ENCODE data around the gene SLC49A3. TPM values are rescaled to one million over a fixed set of nuclear protein-coding genes. Genes with fewer than 3 reads are reported as not detected.
"Not testable (repeated sequence)": the region's sequence is repeated elsewhere in the genome, so short reads cannot be mapped to it uniquely, and the experiment has no call there.

The SLC49A3 gene
- total RNA-seq (2014; rRNA removed; shearing (Covaris generic)): 2.0 and 4.1 TPM in 2 replicates

DNA sequence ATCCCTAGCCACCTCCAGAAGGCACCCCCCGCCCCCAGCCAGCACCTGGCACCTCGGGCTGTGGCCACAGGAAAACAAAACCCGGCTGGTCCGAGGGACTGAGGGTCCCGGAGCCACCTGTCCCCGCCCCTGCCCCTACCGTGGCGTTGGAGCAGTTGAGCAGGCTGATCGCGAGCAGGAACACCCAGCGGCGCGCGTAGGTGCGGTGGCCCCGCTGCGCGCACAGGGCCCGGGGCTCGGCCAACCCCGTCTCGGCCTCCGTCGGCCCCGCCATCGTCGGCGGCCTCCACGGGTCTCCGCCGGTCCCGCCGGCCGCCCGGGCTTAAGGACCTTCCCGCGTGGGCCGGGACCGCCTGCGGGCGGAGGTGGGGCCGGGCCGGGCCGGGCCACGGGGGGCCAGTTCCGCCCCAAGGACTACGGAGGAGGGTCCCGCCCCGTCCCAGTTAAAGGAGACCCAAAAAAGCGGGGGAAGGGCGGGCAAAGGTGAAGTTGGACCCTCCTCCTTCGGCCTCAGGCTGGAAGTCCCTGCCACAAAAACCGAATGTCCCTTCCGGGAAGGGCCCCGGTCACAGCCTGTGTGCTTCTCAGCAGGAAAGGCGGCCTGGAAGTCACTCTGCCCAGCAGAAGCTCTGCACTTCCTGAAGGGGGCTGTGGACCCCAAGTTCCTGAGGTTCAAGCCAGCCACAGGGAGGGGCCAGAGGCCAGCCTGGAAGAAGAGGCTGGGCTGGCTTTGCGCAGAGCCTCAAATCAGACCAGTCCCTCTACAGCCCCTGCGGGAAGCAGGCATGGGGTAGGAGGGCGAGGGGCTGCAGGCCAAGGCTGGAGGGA is at the start of gene SLC49A3:
Gene SLC49A3 (minus strand): TSS at position 298 of the 828 bp plus-strand sequence. CDS start 24 bp downstream, at position 274.
- no peaks in the 10 kb centered on the region for H3K36me3 ChIP-seq (replicated peaks; ENCODE audit: control insufficient read depth, insufficient read depth, low read length)
- peak; percentile 92 for DNase-seq
- H3K4me3 ChIP-seq (ENCODE audit: insufficient read depth, low read depth, low read length): peak within 1 kb of the TSS; percentile 44
- H3K27me3 ChIP-seq (ENCODE audit: control insufficient read depth, insufficient read depth, low read length): no peaks in the 10 kb centered on the region

DNA sequence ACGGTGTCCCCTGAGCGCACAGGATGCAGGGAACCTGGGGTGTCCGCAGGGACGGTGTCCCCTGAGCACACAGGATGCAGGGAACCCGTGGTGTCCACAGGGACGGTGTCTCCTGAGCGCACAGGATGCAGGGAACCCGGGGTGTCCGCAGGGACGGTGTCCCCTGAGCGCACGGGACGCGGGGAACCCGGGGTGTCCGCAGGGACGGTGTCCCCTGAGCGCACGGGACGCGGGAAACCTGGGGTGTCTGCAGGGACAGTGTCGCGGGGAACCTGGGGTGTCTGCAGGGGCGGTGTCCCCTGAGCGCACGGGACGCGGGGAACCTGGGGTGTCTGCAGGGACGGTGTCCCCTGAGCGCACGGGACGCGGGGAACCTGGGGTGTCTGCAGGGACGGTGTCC is 47.6 kb upstream of the SLC49A3 start:
- H3K36me3 ChIP-seq (replicated peaks; ENCODE audit: control insufficient read depth, insufficient read depth, low read length): peaks cover 30% of the 10 kb centered on the region
- DNase-seq; H3K4me3 ChIP-seq (ENCODE audit: insufficient read depth, low read depth, low read length); H3K27me3 ChIP-seq (ENCODE audit: control insufficient read depth, insufficient read depth, low read length): not testable (repeated sequence)

DNA sequence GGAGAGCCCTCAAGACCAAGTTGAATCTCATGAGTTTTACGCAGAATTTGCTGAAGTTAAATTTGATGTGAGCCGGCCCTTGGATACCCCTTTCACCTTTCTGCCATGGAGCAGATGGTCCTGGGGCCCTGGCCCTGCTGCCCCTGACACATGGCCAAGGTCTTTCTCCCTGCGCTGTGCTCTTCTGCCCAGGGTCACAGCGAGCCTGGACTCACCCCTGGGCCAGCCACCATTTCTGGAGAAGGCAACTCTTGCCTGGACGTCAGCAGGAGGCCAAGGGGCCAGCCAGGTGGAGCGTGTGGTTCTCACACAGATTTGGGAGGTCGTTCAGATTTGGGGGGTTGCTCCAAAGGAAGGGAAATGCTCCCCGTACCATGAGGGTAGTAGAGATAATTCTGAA is 46.6 kb upstream of the SLC49A3 start:
- DNase-seq: no peak
- H3K4me3 ChIP-seq (ENCODE audit: insufficient read depth, low read depth, low read length): no peak overlapping the region
- H3K27me3 ChIP-seq (ENCODE audit: control insufficient read depth, insufficient read depth, low read length): no peaks in the 10 kb centered on the region
- H3K36me3 ChIP-seq (replicated peaks; ENCODE audit: control insufficient read depth, insufficient read depth, low read length): peaks cover 25% of the 10 kb centered on the region

DNA sequence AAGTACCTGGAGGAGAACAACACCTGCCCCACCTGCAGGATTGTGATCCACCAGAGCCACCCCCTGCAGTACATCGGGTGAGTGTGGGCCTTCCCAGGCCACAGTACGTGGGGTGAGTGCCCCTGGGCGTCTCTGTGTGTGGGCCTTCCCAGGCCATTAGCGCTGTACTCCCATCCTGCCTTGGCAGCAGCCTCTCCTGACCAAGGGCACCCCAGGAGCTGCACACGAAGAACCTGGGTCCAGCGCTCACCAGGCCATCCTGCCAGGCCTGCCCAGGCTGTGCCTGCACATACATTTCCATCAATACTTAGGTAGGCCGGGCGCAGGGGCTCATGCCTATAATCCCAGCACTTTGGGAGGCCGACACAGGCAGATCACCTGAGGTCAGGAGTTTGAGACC is 46.0 kb upstream of the SLC49A3 start:
- DNase-seq: no peak
- peaks cover 25% of the 10 kb centered on the region for H3K36me3 ChIP-seq (replicated peaks; ENCODE audit: control insufficient read depth, insufficient read depth, low read length)

DNA sequence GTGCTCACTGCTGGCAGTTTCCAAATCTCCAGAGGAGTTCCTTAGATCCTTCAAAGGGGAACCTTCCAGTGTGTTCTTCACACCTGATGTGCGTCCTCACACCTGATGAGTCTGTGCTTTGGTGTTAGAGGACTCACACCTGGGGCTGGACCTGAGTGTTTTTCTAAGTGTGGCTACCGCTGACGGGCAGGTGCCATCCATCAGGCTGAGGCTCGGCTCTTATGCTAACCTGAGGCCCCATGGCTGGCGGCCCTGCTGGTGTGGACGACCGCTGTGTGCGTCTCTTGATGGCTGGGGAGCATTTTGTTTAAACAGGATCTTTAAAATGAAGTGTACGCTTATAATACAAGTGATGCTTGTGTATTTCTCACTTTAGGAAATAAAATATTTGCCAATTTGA is 45.1 kb upstream of the SLC49A3 start:
- peaks cover 24% of the 10 kb centered on the region for H3K36me3 ChIP-seq (replicated peaks; ENCODE audit: control insufficient read depth, insufficient read depth, low read length)
- DNase-seq: no peak
- H3K4me3 ChIP-seq (ENCODE audit: insufficient read depth, low read depth, low read length): no peak overlapping the region
- H3K27me3 ChIP-seq (ENCODE audit: control insufficient read depth, insufficient read depth, low read length): no peaks in the 10 kb centered on the region

More for the DNA sequence above, 46.0 kb upstream of the SLC49A3 start:
- Histone ChIP-seq H3K4me3 (ENCODE audit: insufficient read depth, low read depth, low read length) (no peak overlapping the region), H3K27me3 (ENCODE audit: control insufficient read depth, insufficient read depth, low read length) (no peaks in the 10 kb centered on the region)

DNA sequence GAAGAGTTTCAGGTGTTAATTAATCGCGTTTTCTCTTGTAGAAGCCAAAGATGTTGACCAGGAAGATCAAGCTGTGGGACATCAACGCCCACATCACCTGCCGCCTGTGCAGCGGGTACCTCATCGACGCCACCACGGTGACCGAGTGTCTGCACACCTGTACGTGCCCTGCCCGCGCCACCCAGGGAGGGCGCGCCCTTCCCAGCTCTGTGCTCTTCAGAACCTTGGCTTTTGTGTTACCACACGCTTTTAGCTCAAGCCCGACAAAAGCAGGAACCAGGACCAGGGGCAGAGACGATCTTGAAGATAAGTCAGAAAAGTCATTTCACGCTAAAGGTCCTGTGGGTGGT is 44.7 kb upstream of the SLC49A3 start:
- Histone ChIP-seq H3K36me3 (replicated peaks; ENCODE audit: control insufficient read depth, insufficient read depth, low read length) (peaks cover 24% of the 10 kb centered on the region), H3K4me3 (ENCODE audit: insufficient read depth, low read depth, low read length) (no peak overlapping the region), H3K27me3 (ENCODE audit: control insufficient read depth, insufficient read depth, low read length) (no peaks in the 10 kb centered on the region)
- DNase-seq: no peak

DNA sequence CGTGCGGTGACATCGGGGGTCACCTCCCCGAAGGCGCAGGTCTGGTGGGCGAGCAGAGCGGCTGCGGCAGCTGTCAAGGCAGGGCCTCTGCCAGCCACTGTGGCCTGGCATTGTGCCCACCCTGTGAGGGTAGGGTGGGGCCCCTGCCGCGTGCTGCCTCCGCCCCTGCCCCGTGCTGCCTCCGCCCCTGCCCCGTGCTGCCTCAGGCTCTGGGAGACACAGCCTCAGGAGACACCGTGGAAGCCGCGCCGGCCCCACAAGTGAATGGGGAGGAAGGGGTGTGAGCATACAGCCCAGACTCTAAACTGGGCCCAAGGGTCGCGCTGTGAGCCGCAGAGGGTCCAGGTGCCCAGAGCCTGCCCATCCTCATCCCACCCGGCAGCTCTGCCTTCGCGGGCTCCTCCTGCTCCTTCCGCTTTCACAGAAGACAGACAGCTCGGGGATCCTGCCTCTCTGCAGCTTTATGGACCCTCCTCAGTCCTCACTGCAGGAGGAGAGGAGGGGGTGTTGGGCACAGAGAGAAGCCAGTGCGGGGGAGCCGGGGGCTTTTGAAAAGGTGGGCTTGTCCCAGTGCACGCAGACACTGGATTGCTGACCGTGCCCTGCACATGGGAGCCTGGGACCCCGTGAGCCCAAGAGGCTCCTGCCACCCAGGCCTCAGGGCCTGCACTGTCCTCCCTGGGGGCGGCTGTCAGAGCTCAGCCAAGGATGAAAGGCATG is 44.1 kb upstream of the SLC49A3 start:
- Histone ChIP-seq H3K27me3 (ENCODE audit: control insufficient read depth, insufficient read depth, low read length) (no peaks in the 10 kb centered on the region), H3K4me3 (ENCODE audit: insufficient read depth, low read depth, low read length) (no peak overlapping the region), H3K36me3 (replicated peaks; ENCODE audit: control insufficient read depth, insufficient read depth, low read length) (peaks cover 24% of the 10 kb centered on the region)
- DNase-seq: no peak

DNA sequence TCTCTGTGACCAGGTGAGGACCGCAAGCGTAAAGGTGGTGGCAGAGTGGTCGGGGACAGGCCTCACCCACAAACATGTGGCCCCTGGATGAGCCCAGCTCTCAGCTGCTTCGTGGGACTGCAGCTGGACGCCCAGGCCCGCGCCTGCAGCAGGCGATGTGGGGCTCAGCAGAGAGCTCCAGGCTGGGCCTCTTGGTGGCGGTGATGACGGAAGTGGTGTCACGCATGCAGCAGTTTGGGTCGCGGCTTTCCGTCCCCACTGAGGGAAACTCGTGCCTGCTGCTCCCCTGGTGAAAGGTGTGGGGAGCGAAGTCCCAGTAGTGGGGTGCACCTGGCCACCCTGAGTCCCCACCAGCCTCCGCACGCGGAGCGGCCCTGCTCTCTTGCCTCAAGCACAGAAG is 43.5 kb upstream of the SLC49A3 start:
- no peak overlapping the region for H3K4me3 ChIP-seq (ENCODE audit: insufficient read depth, low read depth, low read length)
- H3K36me3 ChIP-seq (replicated peaks; ENCODE audit: control insufficient read depth, insufficient read depth, low read length): peaks cover 23% of the 10 kb centered on the region
- no peaks in the 10 kb centered on the region for H3K27me3 ChIP-seq (ENCODE audit: control insufficient read depth, insufficient read depth, low read length)
- no peak for DNase-seq

DNA sequence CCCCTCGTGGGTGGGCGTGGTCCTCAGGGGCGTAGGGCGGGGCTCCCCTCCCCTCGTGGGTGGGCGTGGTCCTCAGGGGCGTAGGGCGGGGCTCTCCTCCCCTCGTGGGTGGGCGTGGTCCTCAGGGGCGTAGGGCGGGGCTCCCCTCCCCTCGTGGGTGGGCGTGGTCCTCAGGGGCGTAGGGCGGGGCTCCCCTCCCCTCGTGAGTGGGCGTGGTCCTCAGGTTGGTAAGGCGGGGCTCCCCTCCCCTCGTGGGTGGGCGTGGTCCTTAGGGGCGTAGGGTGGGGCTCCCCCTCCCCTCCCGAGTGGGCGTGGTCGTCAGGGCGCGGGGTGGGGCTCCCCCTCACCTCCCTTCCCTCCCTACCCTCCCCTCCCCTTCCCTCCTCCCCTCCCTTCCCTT is 43.0 kb upstream of the SLC49A3 start:
- not testable (repeated sequence) for H3K4me3 ChIP-seq (ENCODE audit: insufficient read depth, low read depth, low read length); H3K27me3 ChIP-seq (ENCODE audit: control insufficient read depth, insufficient read depth, low read length)
- peaks cover 21% of the 10 kb centered on the region for H3K36me3 ChIP-seq (replicated peaks; ENCODE audit: control insufficient read depth, insufficient read depth, low read length)
- peak; percentile 80 for DNase-seq

DNA sequence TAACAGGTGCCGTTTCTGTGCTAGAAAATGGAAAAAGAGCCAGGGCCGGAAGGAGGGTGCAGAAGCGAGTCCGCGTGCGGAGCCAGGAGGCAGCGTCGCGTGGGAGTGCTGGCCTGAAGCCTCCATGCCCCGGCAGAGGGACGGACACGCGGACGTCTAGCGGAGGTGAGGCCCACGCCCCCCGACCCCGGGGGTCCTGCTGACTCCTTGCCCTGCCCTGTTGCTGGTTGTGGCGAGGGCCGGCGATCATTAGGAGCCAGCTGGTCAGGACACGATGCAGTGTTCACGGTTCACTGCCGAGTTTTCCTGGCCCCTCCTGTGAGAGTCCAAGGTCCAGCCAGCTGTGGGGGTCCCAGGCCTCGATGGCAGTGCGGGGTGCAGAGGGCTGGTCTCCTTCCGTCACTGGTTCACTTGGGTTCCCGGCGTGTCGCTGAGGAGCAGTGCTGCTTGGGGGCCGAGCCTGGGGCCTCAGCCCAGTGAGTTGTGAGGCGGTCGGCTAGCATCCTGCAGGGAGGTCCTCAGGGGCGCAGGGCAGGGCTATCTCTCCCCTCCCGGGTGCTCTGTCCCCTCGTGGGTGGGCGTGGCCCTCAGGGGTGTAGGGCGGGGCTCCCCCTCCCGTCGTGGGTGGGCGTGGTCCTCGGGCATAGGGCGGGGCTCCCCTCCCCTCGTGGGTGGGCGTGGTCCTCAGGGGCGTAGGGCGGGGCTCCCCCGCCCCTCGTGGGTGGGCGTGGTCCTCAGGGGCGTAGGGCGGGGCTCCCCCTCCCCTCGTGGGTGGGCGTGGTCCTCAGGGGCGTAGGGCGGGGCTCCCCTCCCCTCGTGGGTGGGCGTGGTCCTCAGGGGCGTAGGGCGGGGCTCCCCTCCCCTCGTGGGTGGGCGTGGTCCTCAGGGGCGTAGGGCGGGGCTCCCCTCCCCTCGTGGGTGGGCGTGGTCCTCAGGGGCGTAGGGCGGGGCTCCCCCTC is 42.3 kb upstream of the SLC49A3 start:
- peak; percentile 81 for DNase-seq
- peaks cover 21% of the 10 kb centered on the region for H3K36me3 ChIP-seq (replicated peaks; ENCODE audit: control insufficient read depth, insufficient read depth, low read length)
- not testable (repeated sequence) for H3K27me3 ChIP-seq (ENCODE audit: control insufficient read depth, insufficient read depth, low read length); H3K4me3 ChIP-seq (ENCODE audit: insufficient read depth, low read depth, low read length)

DNA sequence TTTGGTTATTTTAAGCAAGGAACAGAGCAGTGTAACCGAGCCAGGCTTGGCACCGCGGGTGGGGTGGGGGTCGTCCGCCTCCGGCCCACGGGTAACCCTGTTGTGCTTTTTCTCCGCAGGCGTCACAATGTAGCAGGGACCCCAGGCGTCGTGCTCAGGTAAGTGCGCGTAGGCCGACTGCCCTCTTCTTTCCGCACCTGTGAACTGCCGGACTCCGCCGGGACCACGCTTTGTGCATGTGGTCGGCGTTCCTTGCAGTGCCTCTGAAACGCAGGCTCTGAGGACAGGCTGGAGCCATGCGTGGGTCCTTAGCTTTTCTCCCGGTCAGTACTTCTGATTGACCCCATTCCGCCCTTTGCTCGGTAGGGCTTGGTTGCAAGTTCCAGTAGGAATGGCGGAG is 41.6 kb upstream of the SLC49A3 start:
- DNase-seq: no peak
- Histone ChIP-seq H3K36me3 (replicated peaks; ENCODE audit: control insufficient read depth, insufficient read depth, low read length) (peaks cover 21% of the 10 kb centered on the region), H3K4me3 (ENCODE audit: insufficient read depth, low read depth, low read length) (no peak overlapping the region), H3K27me3 (ENCODE audit: control insufficient read depth, insufficient read depth, low read length) (no peaks in the 10 kb centered on the region)

DNA sequence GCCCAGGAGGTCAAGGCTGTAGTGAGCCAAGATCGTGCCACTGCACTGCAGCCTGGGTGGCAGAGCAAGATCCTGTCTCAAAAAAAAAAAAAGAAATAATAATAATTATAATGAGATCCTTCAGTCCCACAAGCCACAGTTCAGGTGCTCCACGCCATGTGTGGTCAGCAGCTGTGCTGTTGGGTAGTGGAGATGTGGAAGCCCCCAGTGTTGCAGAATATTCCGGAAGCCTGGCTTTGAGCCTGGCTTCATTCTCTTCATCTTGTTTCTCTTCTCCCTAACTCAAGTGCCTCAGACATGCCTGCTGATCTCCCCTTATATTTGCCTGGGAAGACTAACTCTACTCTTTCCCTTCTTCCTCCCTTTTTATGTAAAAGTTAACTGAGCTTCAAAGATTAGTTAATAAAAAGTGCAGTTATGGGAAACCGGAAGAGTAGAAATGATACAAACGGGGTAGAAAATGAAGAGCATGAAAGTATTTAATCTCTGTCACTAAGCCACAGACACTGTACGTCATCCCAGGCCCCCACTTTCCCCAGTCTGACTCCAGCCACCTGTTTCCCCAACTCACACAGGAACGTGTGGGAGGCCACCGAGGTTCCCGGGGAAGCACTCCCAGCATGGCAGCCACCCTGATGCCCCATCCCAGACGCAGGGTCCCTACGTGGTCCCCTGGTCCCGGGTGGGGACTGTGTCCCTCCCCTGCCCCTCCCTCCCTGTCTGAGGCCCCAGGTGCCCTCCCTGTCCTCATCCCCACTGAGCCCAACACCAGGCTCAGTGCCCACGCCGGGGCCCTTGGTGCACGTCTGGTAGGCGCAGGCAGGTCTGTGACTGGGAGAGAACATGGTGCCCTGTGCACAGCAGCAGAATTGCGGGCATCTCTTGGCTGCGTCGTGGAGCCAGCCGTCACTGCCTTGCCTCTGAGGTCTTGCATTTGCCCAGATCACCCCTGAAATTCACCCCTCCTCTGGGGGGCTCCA is 40.7 kb upstream of the SLC49A3 start:
- Histone ChIP-seq H3K36me3 (replicated peaks; ENCODE audit: control insufficient read depth, insufficient read depth, low read length) (peaks cover 15% of the 10 kb centered on the region), H3K4me3 (ENCODE audit: insufficient read depth, low read depth, low read length) (no peak overlapping the region), H3K27me3 (ENCODE audit: control insufficient read depth, insufficient read depth, low read length) (no peaks in the 10 kb centered on the region)
- DNase-seq: no peak

DNA sequence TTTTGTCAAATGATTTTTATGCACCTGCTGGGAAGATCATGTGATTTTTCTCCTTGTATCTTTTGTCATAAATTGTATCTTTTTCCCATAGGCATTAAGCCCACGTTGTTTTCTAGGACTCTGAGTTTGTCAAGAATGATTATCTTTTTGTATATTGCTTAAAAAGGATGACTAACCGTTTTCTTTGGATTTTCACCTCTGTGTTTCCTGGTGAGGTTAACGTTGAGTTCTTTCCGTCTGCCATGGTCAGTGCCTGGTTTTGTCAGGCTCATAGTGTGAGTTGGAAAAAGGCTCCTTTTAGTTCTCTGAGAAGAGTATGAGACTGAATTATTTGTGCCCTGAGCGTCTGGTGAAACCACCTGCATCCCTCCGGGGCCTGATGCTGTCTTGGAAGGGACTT is 38.6 kb upstream of the SLC49A3 start:
- Histone ChIP-seq H3K27me3 (ENCODE audit: control insufficient read depth, insufficient read depth, low read length) (no peaks in the 10 kb centered on the region), H3K36me3 (replicated peaks; ENCODE audit: control insufficient read depth, insufficient read depth, low read length) (peaks cover 3% of the 10 kb centered on the region), H3K4me3 (ENCODE audit: insufficient read depth, low read depth, low read length) (no peak overlapping the region)

More for the DNA sequence above, 38.6 kb upstream of the SLC49A3 start:
- no peak for DNase-seq

All from H7 (cell line).